H1 (cell line): ENCODE results near the gene G6PC1.

ENCODE experiments used
- ASH2L ChIP-seq: fragments of 200-600, 300-600 bp; sonication (generic); IDR thresholded peaks from one replicate; pipeline ENCODE4 v1.7.1; 2017; ENCODE audit warnings: low read length
- BCL11A ChIP-seq, 2 experiments: IDR thresholded peaks; one replicate each; pipeline ENCODE4 v1.6.1; 2011; ENCODE audit warnings: low read depth in 2 of 2, low read length in 2 of 2, mild to moderate bottlenecking in 2 of 2
- CTBP2 ChIP-seq: IDR thresholded peaks from 2 replicates; pipeline ENCODE4 v1.7.0; 2011; ENCODE audit warnings: borderline replicate concordance, mild to moderate bottlenecking, moderate library complexity, mixed read lengths, low read length; ENCODE audit not compliant: insufficient read depth, insufficient read length
- POLR2A ChIP-seq, 2 experiments: IDR thresholded peaks; 1 replicate in 1 of 2; 2 replicates in 1 of 2; pipeline ENCODE4 v1.6.1; 2011; ENCODE audit warnings: low read depth in 2 of 2, low read length in 2 of 2, mild to moderate bottlenecking in 2 of 2; ENCODE audit errors: control extremely low read depth in 1 of 2
- TAF1 ChIP-seq: IDR thresholded peaks from 2 replicates; pipeline ENCODE4 v1.6.1; 2011; ENCODE audit warnings: mild to moderate bottlenecking, low read depth, low read length
- TCF12 ChIP-seq: IDR thresholded peaks from 2 replicates; pipeline ENCODE4 v1.6.1; 2011; ENCODE audit warnings: low read depth, mild to moderate bottlenecking, low read length
- USF2 ChIP-seq: IDR thresholded peaks from 2 replicates; pipeline ENCODE4 v1.6.1; 2011; ENCODE audit warnings: low read length, improper control_type of control experiment
- TF ChIP-seq, protein P1 (sequence below), 3 experiments: IDR thresholded peaks; 1 replicate in 2 of 3; 2 replicates in 1 of 3; pipeline versions ENCODE4 v1.5.1 to v1.6.1; 2011; ENCODE audit warnings: low read length in 3 of 3, mild to moderate bottlenecking in 3 of 3, inconsistent platforms in 2 of 3, low read depth in 1 of 3, moderate library complexity in 1 of 3; ENCODE audit not compliant: insufficient read depth in 1 of 3; ENCODE audit errors: control extremely low read depth in 1 of 3

DNA sequence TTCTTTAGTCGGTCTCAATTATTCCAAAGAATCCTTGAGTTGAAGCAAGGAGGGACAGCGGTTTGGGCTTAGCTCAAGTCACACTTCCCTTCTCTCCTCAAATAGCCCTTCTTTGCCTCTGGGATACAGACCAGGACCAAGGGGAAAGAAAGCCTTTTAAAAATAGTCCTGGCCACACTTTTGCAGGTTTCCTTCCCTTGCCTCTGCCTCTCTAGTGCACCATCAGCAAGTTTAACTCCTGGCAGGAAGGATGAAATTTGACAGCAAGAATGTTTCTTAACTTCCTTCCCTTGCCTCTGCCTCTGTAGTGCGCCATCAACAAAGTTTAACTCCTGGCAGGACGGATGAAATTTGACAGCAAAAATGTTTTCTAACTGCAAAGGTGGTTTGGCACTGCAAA is 7.2 kb upstream of the G6PC1 start:
- TF ChIP-seq, protein P1, sequence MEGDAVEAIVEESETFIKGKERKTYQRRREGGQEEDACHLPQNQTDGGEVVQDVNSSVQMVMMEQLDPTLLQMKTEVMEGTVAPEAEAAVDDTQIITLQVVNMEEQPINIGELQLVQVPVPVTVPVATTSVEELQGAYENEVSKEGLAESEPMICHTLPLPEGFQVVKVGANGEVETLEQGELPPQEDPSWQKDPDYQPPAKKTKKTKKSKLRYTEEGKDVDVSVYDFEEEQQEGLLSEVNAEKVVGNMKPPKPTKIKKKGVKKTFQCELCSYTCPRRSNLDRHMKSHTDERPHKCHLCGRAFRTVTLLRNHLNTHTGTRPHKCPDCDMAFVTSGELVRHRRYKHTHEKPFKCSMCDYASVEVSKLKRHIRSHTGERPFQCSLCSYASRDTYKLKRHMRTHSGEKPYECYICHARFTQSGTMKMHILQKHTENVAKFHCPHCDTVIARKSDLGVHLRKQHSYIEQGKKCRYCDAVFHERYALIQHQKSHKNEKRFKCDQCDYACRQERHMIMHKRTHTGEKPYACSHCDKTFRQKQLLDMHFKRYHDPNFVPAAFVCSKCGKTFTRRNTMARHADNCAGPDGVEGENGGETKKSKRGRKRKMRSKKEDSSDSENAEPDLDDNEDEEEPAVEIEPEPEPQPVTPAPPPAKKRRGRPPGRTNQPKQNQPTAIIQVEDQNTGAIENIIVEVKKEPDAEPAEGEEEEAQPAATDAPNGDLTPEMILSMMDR (IDR thresholded peaks at IDR 0.05; ENCODE audit: control extremely low read depth in 1 of 3, insufficient read depth in 1 of 3, low read depth in 1 of 3, low read length in 3 of 3), result no peak
- TF ChIP-seq TAF1 (no peak), POLR2A (IDR thresholded peaks at IDR 0.05; ENCODE audit: control extremely low read depth in 1 of 2, low read depth in 2 of 2, low read length in 2 of 2) (no peak), CTBP2 (no peak), ASH2L (no peak), USF2 (no peak), BCL11A (IDR thresholded peaks at IDR 0.05; ENCODE audit: low read depth in 2 of 2, low read length in 2 of 2) (no peak), TCF12 (no peak)
